HG03342 (cell line): ENCODE measurements around the gene PXDN.
"Not testable (repeated sequence)": the region's sequence is repeated elsewhere in the genome, so short reads cannot be mapped to it uniquely, and the experiment has no call there.

Experiments used
- ATAC-seq: cut with Tn5 transposase; IDR thresholded peaks from one replicate; pipeline ENCODE4 v1.9.1; 2021; ENCODE audit warnings: mild to moderate bottlenecking, moderate library complexity; ENCODE audit not compliant: unreplicated experiment

Gene PXDN

GRCh38 chr2:1688161-1688560 is 56.2 kb downstream of the PXDN start:
- no peak for ATAC-seq

- ATAC-seq, result no peak
These were observed 57.1 kb downstream of the PXDN start for GRCh38 chr2:1687254-1687653.

- ATAC-seq, result no peak
These were observed 57.6 kb downstream of the PXDN start for GRCh38 chr2:1686784-1687105.

- ATAC-seq, result no peak
These were observed 58.1 kb downstream of the PXDN start for GRCh38 chr2:1685957-1686783.

GRCh38 chr2:1685078-1685956 is 59.0 kb downstream of the PXDN start:
- no peak for ATAC-seq

- ATAC-seq, result no peak
These were observed 61.0 kb downstream of the PXDN start for GRCh38 chr2:1683297-1683696.

GRCh38 chr2:1682181-1682440 is 62.2 kb downstream of the PXDN start:
- ATAC-seq, result no peak

GRCh38 chr2:1681323-1682180 is 62.8 kb downstream of the PXDN start:
- no peak for ATAC-seq

GRCh38 chr2:1681017-1681318 is 63.3 kb downstream of the PXDN start:
- no peak for ATAC-seq

- ATAC-seq, result no peak
These were observed 63.9 kb downstream of the PXDN start for GRCh38 chr2:1680222-1681016.

- ATAC-seq, result not testable (repeated sequence)
These were observed 64.8 kb downstream of the PXDN start for GRCh38 chr2:1679488-1680039.

- not testable (repeated sequence) for ATAC-seq
These were observed 65.2 kb downstream of the PXDN start for GRCh38 chr2:1679065-1679464.

- no peak for ATAC-seq
These were observed 65.7 kb downstream of the PXDN start for GRCh38 chr2:1678609-1679008.

GRCh38 chr2:1677821-1678165 is 66.5 kb downstream of the PXDN start:
- ATAC-seq, result no peak

- ATAC-seq, result no peak
These were observed 67.1 kb downstream of the PXDN start for GRCh38 chr2:1676913-1677820.

- no peak for ATAC-seq
These were observed 68.0 kb downstream of the PXDN start for GRCh38 chr2:1676091-1676912.

- no peak for ATAC-seq
These were observed 68.7 kb downstream of the PXDN start for GRCh38 chr2:1675633-1676032.

- ATAC-seq, result no peak
These were observed 69.4 kb downstream of the PXDN start for GRCh38 chr2:1674766-1675397.
